ENCODE measurements around the gene PSMA2. TPM values are rescaled to one million over a fixed set of nuclear protein-coding genes. Genes with fewer than 3 reads are reported as not detected.

Gene PSMA2
- polyA plus RNA-seq, 3 donors, result 51.8 to 294 (median 283) TPM

- Mint-ChIP-seq H3K27ac (no peak overlapping the region), H3K27me3 (ENCODE audit: low read depth in 3 of 3) (peaks cover 0 to 2% (median 0%) of the 10 kb centered on the region in 3 donors), H3K9me3 (peaks cover 0 to 10% (median 2%) of the 10 kb centered on the region in 7 donors), H3K4me1 (peaks cover 10% of the 10 kb centered on the region), H3K36me3 (no peaks in the 10 kb centered on the region), H3K4me3 (no peak overlapping the region)
- Histone ChIP-seq H3K4me3 (replicated peaks in 1 of 3; ENCODE audit: low read depth in 2 of 3, low read length in 3 of 3) (no peak overlapping the region), H3K27me3 (ENCODE audit: control insufficient read depth in 2 of 2, insufficient read depth in 2 of 2, low read length in 2 of 2) (no peaks in the 10 kb centered on the region), H4K20me1 (ENCODE audit: insufficient read depth, low read length) (no peaks in the 10 kb centered on the region), H3K79me2 (ENCODE audit: insufficient read depth, low read length) (no peaks in the 10 kb centered on the region), H2AFZ (ENCODE audit: insufficient read depth, low read depth, low read length, poor library complexity, severe bottlenecking) (no peak overlapping the region), H3K36me3 (replicated peaks in 1 of 2; ENCODE audit: control insufficient read depth in 1 of 2, insufficient read depth in 2 of 2, low read length in 2 of 2) (no peaks in the 10 kb centered on the region), H3K4me2 (replicated peaks; ENCODE audit: extremely low read depth, low read length, poor library complexity, severe bottlenecking) (no peak overlapping the region), H3K4me1 (ENCODE audit: control insufficient read depth in 1 of 2, insufficient read depth in 2 of 2, low read length in 2 of 2) (peaks cover 0 to 4% of the 10 kb centered on the region in 2 donors), H3K27ac (ENCODE audit: low read depth in 1 of 2, low read length in 2 of 2) (no peak overlapping the region), H3K9ac (ENCODE audit: insufficient read depth, low read length, poor library complexity, severe bottlenecking) (no peak overlapping the region), H3K9me3 (replicated peaks in 1 of 2; ENCODE audit: control insufficient read depth in 1 of 2, insufficient read depth in 1 of 2, low read length in 2 of 2) (no peaks in the 10 kb centered on the region)
- intact Hi-C loops (cut with micrococcal nuclease), result no loop called here
- no peak for DNase-seq
- WGBS (ENCODE audit: insufficient coverage), result 50% methylated on average over 2 of the region's 3 CpGs
- no peak for TF ChIP-seq CTCF (IDR thresholded peaks at IDR 0.05)
Measured at GRCh38 chr7:42950417-42950816, 18.4 kb upstream of the PSMA2 start.

- H3K36me3 ChIP-seq (replicated peaks in 1 of 2; ENCODE audit: control insufficient read depth in 1 of 2, insufficient read depth in 2 of 2, low read length in 2 of 2), result no peaks in the 10 kb centered on the region
- peaks cover 10% of the 10 kb centered on the region for H3K4me1 Mint-ChIP-seq
- no peak overlapping the region for H3K9ac ChIP-seq (ENCODE audit: insufficient read depth, low read length, poor library complexity, severe bottlenecking)
- H3K27ac Mint-ChIP-seq, result no peak overlapping the region
- peaks cover 0 to 4% of the 10 kb centered on the region in 2 donors for H3K4me1 ChIP-seq (ENCODE audit: control insufficient read depth in 1 of 2, insufficient read depth in 2 of 2, low read length in 2 of 2)
- no peaks in the 10 kb centered on the region for H3K79me2 ChIP-seq (ENCODE audit: insufficient read depth, low read length)
- no peaks in the 10 kb centered on the region for H3K9me3 ChIP-seq (replicated peaks in 1 of 2; ENCODE audit: control insufficient read depth in 1 of 2, insufficient read depth in 1 of 2, low read length in 2 of 2)
- H3K9me3 Mint-ChIP-seq, result peaks cover 0 to 8% (median 2%) of the 10 kb centered on the region in 7 donors
- no peak for TF ChIP-seq CTCF (IDR thresholded peaks at IDR 0.05)
- peaks cover 0 to 2% (median 0%) of the 10 kb centered on the region in 3 donors for H3K27me3 Mint-ChIP-seq (ENCODE audit: low read depth in 3 of 3)
- H4K20me1 ChIP-seq (ENCODE audit: insufficient read depth, low read length), result no peaks in the 10 kb centered on the region
- intact Hi-C loops (cut with micrococcal nuclease), result no loop called here
- H3K4me2 ChIP-seq (replicated peaks; ENCODE audit: extremely low read depth, low read length, poor library complexity, severe bottlenecking), result no peak overlapping the region
- DNase-seq, result no peak
- no peaks in the 10 kb centered on the region for H3K36me3 Mint-ChIP-seq
- no peaks in the 10 kb centered on the region for H3K27me3 ChIP-seq (ENCODE audit: control insufficient read depth in 2 of 2, insufficient read depth in 2 of 2, low read length in 2 of 2)
- no peak overlapping the region for H3K27ac ChIP-seq (ENCODE audit: low read depth in 1 of 2, low read length in 2 of 2)
- WGBS (ENCODE audit: insufficient coverage), result no CpG with 5 or more reads among the region's 2 CpGs
- H2AFZ ChIP-seq (ENCODE audit: insufficient read depth, low read depth, low read length, poor library complexity, severe bottlenecking), result no peak overlapping the region
- no peak overlapping the region for H3K4me3 ChIP-seq (replicated peaks in 1 of 3; ENCODE audit: low read depth in 2 of 3, low read length in 3 of 3)
- no peak overlapping the region for H3K4me3 Mint-ChIP-seq
Measured at GRCh38 chr7:42947521-42947920, 15.5 kb upstream of the PSMA2 start.
